Activated effector memory CD4-positive, alpha-beta T cell treated with Interleukin-2 at 50 U/mL for 16 hours (primary cell): Measurements from ENCODE around the gene PIAS2.
"Not testable (repeated sequence)": the region's sequence is repeated elsewhere in the genome, so short reads cannot be mapped to it uniquely, and the experiment has no call there.

ENCODE experiments used
- DNase-seq: peaks from one replicate; pipeline ENCODE4 v3.0.0-alpha.2; 2020

Gene PIAS2

GRCh38 chr18:46831434-46831833, 85.9 kb downstream of the PIAS2 start:
- DNase-seq = no peak

DNA sequence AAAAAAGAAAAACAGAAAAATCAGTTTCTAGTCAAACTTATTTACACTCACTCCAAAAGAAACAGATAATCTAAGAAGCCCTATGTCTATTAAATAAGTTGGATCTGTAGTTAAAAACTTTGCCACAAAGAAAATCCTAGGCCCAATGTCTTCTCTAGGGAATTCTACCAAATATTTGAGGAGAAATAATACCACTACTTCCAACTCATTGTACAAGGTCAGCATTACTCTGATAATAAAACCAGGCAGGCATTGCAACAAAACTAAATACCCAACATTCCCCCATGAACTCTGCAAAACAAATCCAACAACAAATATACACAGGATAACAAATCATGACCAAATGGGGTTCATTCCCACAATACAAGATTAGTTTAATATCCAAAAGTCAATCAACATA, 86.7 kb downstream of the PIAS2 start:
- DNase-seq = no peak

- no peak for DNase-seq
Observed at GRCh38 chr18:46829947-46830346, 87.4 kb downstream of the PIAS2 start.

GRCh38 chr18:46829531-46829930, 87.8 kb downstream of the PIAS2 start:
- DNase-seq = no peak

DNA sequence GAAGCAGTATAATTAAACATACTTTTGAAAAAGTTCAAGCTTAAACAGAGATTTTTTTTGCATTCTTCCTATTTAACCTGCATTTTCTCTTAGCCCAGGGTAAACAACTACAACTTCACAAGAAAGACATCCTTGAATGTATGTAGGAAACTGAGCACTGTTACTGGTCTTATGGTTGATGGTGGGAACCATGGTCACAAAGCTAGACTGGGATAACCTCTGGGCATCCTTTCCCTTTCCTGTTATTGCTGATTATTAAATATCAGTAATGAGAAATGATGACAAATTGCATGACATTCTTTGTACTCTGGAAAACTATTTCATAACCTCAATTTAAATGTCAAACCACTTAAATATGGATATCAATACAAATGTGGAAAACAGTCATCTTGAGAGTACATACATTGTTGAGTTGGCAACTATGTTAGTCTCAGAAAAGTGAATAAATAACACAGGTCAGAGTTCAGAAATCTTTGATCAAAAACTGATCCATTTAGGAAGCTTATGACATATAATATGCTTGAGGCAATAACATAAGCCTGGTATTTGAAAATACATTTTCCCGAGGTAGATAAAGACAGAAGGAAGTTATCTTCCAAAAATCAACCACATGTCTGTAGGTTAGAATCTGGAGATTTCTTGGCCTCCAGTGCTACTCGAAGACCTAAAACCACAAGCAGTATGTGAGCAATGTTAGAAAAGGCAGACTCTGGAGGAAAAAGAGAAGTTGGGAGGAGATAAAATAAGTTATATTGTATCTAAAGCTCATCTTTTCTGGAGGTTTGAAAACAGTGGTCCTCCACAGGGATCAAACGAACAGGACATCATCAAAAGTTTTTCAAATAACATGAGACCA, 95.2 kb downstream of the PIAS2 start:
- no peak for DNase-seq

DNA sequence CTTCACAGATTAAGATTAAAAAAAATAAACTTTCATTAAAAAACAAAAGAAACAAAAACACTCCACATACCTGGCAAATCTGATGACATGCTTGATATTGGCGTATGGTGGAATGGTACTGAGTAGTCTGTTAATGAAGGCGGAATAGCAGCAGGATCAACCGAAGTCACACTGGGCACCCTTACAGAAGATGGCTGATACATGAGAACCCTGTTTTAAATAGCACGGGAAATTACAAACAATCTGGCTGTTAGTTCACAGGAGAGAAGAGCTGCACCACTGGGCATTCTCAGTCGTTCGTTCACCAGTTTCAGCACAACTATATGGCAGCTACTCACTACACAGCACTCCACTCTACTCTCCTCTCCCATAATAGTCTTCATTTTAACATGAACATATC, 96.4 kb downstream of the PIAS2 start:
- DNase-seq = no peak

DNA sequence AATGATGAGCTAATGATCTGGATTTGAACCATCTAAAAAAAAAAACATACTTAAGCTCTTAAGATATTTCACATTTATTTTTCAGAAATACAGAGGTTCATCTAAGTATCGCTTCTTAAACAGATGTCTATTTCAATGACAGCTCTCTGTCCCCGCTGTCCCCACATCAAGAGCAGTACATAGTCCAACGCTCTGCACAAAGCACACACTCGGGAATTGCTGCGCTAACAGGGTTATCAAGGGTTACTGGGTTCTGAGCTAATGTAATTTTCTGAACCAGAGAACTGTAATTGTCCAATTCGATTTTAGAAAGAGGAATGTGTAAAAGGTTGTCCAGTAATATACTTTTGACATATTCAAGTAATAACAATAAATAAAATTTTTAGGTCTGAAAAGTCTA, 101.6 kb downstream of the PIAS2 start:
- no peak for DNase-seq

DNA sequence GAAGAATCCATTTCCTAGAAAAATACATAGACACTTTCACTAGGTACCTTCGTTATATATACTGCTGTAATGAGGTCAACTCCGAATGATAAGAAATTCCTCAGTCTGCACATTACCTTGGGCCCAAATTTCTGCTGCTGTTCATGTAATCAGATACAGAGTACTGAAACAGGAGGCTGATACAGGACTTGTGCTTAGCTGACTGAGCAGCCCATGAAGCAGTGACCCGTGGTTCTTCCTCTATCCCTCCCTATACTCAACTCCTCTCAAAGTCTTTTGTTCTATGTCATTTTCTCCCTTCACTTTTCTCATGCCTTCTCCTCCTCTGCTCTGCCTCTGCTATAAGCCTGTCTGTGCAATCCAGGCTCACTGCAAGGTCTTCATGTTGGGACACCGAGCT, 102.9 kb downstream of the PIAS2 start:
- no peak for DNase-seq

GRCh38 chr18:46812311-46812710, 105.0 kb downstream of the PIAS2 start:
- no peak for DNase-seq

GRCh38 chr18:46810481-46811000, 106.8 kb downstream of the PIAS2 start:
- no peak for DNase-seq

- no peak for DNase-seq
Observed at GRCh38 chr18:46809145-46809544, 108.2 kb downstream of the PIAS2 start.

DNA sequence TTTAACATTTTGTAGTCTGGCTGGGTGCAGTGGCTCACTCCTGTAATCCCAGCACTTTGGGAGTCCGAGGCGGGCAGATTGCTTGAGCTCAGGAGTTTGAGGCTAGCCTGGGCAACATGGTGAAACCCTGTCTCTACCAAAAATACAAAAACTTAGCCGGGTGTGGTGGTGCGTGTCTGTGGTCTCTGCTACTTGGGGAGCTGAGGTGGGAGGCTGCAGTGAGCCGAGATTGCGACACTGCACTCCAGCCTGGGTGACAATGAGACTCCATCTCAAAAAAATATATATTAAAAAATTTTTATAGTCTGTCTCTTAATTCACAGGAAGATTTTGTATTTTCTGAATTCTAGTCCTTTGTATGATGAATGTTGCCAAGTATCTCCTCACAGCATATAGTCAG, 121.4 kb downstream of the PIAS2 start:
- DNase-seq = not testable (repeated sequence)

DNA sequence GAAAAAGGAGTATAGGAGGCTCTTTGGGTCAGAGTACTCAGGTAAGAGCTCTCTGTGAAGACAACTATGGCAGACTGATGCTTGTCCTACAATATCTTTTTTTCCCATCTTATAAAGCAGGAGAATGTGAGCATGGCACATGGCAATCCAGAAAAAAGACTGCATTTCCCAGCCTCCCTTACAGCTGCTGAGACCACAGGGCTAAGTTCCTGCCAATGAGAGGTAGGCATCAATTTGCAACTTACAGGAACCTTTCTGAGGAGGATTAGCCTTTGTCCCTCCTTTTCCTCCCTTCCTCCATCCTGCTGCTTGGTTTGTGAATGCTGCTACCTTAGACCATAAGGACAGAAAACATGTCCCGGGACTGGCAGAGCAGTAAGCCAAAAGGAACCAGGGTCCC, 122.7 kb downstream of the PIAS2 start:
- DNase-seq = no peak

GRCh38 chr18:46793565-46793964, 123.7 kb downstream of the PIAS2 start:
- no peak for DNase-seq

GRCh38 chr18:46789088-46789487, 128.2 kb downstream of the PIAS2 start:
- DNase-seq = no peak

DNA sequence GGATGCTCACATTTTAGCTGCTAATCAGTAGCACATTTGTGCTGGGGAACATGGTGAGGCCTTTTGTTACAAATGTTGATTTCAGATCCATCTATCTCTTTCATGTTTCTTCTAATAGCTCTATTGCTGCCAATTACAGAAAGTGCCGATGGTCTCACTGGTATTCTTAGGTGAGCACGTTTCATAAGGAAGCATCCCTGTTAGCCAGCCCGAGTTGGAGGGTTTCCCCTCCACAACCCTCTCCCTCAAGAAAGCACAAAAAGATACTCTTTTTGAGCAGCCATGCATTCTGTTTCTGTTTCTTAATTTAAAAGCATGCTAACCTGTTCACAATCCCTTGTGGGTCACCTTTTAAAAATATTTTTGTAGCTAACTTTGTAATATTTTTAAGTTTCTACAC, 129.6 kb downstream of the PIAS2 start:
- DNase-seq = no peak

DNA sequence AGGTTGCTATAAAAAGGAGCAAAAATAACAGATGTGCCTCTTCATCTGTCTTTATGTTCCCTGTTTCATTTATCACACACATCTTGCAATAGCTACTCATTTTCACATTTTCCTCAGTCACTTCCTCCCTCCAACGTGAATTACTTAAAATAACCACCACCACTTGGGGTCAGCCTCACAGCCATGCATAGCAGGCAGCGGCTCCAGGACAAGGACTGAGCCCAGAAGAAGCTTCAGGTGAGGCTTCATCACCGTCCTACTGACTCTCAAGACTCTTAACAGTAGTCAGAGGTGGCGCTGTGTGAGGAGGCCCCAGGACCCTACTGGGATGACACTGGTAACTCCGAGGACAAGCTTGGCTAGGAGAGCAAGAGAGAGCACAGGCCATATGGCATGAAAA, 144.9 kb downstream of the PIAS2 start:
- DNase-seq = no peak

DNA sequence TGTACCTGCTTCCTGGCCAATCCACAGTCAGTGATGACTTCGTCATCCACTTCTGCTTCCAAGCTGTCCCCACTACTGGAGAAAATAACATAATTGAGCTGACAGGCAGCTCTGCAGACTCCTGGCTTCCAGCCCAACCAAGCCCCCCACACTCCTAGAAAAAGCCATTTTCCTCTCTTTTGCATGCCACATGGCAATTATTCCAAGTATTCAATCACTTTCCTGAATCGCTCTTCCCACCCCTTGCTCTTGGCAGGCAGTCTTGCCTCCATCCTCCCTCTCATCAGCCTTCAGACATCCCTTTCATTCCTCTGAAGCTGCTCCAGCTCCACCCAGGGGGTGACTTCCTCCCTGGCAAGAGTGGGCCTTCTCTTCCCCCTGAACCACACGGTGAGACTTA, 146.2 kb downstream of the PIAS2 start:
- no peak for DNase-seq

- DNase-seq = no peak
Observed at GRCh38 chr18:46770708-46771107, 146.6 kb downstream of the PIAS2 start.

DNA sequence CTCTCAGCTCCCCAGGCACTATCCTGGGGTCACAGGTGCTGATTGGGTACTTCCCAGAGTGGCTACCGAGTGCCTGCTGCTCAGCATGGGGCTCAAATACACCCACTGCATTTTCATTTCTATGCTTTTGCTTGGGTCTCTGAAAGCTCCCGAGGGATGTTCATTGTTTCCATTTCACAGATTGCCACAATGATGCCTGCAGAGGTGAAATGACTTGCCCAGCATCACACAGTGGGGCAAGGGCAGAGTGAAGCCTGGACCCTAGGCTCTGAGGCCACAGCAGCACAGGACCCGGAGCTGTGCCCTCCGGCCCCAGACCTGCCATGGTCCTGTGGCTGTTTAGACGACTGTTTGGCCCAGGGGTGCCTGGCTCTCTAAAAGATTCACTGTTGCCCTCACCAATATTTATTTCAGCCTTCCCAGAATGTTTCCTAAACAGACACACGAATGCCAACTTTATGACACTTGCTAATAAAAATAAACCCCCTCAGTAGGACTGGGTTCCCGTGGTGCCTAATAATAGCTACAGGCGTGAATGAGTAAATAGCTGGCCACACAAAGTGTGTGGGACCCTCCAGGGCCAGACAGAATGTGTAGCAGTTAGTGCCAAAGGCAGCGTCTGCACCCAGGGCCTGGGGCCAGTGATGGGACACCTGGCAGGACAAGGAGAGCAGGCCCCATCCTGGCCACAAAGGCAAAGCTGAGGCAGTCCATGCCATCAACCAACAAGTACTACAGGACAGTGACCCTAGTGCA, 149.0 kb downstream of the PIAS2 start:
- no peak for DNase-seq

DNA sequence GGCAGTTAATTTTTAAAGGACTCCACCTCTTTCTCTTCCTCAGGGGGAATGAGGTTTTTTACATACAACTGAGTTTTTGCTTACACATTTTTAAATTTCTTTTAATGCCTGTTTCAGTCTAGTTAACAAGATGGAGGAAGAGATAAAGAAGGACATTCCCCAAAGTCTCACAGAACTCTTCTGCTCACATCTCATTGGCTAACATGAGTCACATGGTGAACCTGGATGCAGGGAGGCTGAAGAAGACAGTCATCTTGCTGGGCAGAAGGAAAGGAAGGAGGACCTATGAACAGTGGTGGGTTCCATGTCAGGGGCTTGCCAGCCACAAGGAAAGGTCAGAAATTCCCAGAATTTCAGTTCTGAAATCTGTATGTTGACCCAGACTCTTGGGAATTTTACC, 150.1 kb downstream of the PIAS2 start:
- DNase-seq = no peak

DNA sequence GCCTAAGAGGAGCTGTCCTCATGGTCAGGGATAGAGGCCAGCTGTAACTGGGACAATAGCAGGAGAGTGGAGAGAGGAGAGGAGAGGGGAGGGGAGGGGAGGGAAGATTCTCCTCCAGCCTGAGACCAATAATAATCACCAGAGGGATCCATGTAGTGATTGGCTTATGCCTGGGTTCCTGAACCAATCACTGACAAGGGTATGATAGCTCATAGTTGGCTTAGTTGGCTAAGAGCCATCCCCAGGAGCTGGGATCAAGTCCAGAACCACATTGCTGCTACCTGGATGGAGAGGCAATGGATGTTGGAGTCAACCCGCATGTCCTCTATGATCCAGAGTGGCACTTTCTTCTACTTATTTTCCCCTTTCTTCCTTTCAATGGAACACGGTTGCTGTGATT, 152.7 kb downstream of the PIAS2 start:
- DNase-seq = no peak

- no peak for DNase-seq
Observed at GRCh38 chr18:46761059-46761769, 156.1 kb downstream of the PIAS2 start.

- no peak for DNase-seq
Observed at GRCh38 chr18:46759890-46760289, 157.4 kb downstream of the PIAS2 start.
